Mesenchymal stem cell (in vitro differentiated cells and primary cell): Measurements from ENCODE around the gene PCDHB11.
A peak's percentile ranks its signal among the peaks of the same experiment; 100 is the strongest.
"Not testable (repeated sequence)": the region's sequence is repeated elsewhere in the genome, so short reads cannot be mapped to it uniquely, and the experiment has no call there.

ENCODE experiments used
- DNase-seq: peaks from one replicate; pipeline ENCODE4 v3.0.0-alpha.2; 2013
- H2AFZ ChIP-seq: one replicate; pipeline ENCODE4 v1.6.1; 2013; ENCODE audit warnings: low read depth, mild to moderate bottlenecking, control low read depth, inconsistent platforms, low read length, moderate library complexity
- H2AK5ac ChIP-seq: 2 replicates; pipeline ENCODE4 v1.6.1; 2013; ENCODE audit warnings: low read length, moderate library complexity, mild to moderate bottlenecking, inconsistent platforms; ENCODE audit not compliant: severe bottlenecking
- H2BK120ac ChIP-seq: one replicate; pipeline ENCODE4 v1.6.1; 2013; ENCODE audit warnings: low read depth, mild to moderate bottlenecking, inconsistent platforms, low read length, moderate library complexity
- H2BK12ac ChIP-seq, 2 experiments: one replicate each; pipeline ENCODE4 v1.6.1; 2013; ENCODE audit warnings: inconsistent platforms in 2 of 2, low read length in 2 of 2, mild to moderate bottlenecking in 2 of 2, moderate library complexity in 2 of 2, control low read depth in 1 of 2
- H2BK15ac ChIP-seq: one replicate; pipeline ENCODE4 v1.6.1; 2013; ENCODE audit warnings: mild to moderate bottlenecking, low read depth, inconsistent platforms; ENCODE audit not compliant: poor library complexity, severe bottlenecking
- H2BK5ac ChIP-seq: 2 replicates; pipeline ENCODE4 v1.6.1; 2013; ENCODE audit warnings: low read depth, mild to moderate bottlenecking, low read length, control low read depth, inconsistent platforms; ENCODE audit not compliant: poor library complexity, severe bottlenecking
- H3K14ac ChIP-seq, 2 experiments: one replicate each; pipeline ENCODE4 v1.6.1; 2013; ENCODE audit warnings: inconsistent platforms in 2 of 2, low read length in 2 of 2, control low read depth in 1 of 2, mild to moderate bottlenecking in 1 of 2, moderate library complexity in 1 of 2
- H3K18ac ChIP-seq, 2 experiments: one replicate each; pipeline ENCODE4 v1.6.1; 2013; ENCODE audit warnings: inconsistent platforms in 2 of 2, low read length in 2 of 2, control low read depth in 1 of 2, low read depth in 1 of 2, mild to moderate bottlenecking in 1 of 2
- H3K23ac ChIP-seq, 2 experiments: one replicate each; pipeline ENCODE4 v1.6.1; 2013; ENCODE audit warnings: inconsistent platforms in 2 of 2, low read length in 2 of 2, mild to moderate bottlenecking in 2 of 2, moderate library complexity in 2 of 2, control low read depth in 1 of 2
- H3K27ac ChIP-seq: 2 replicates; pipeline ENCODE4 v1.5.1; 2013; ENCODE audit warnings: mild to moderate bottlenecking, moderate library complexity, low read length, control low read depth, inconsistent platforms; ENCODE audit not compliant: poor library complexity, severe bottlenecking
- H3K27me3 ChIP-seq, 2 experiments: 2 replicates each; pipeline versions ENCODE4 v1.6.1 to v1.7.0; 2013; ENCODE audit warnings: low read length in 2 of 2, mild to moderate bottlenecking in 2 of 2, moderate library complexity in 2 of 2, control low read depth in 1 of 2, inconsistent platforms in 1 of 2; ENCODE audit not compliant: control insufficient read depth in 1 of 2, insufficient read depth in 1 of 2
- H3K36me3 ChIP-seq, 2 experiments: 2 replicates each; pipeline versions ENCODE4 v1.6.1 to v1.7.0; 2013; ENCODE audit warnings: low read length in 2 of 2, control low read depth in 1 of 2, inconsistent platforms in 1 of 2, low read depth in 1 of 2, mild to moderate bottlenecking in 1 of 2; ENCODE audit not compliant: insufficient read depth in 2 of 2, control insufficient read depth in 1 of 2
- H3K4ac ChIP-seq, 2 experiments: one replicate each; pipeline ENCODE4 v1.6.1; 2013; ENCODE audit warnings: inconsistent platforms in 2 of 2, low read length in 2 of 2, mild to moderate bottlenecking in 2 of 2, moderate library complexity in 2 of 2, control low read depth in 1 of 2, low read depth in 1 of 2
- H3K4me1 ChIP-seq: 2 replicates; pipeline ENCODE4 v1.6.1; 2013; ENCODE audit warnings: low read depth, low read length, control low read depth; ENCODE audit not compliant: control insufficient read depth, insufficient read depth
- H3K4me2 ChIP-seq: 2 replicates; pipeline ENCODE4 v1.6.1; 2013; ENCODE audit warnings: low read length, mild to moderate bottlenecking, inconsistent platforms; ENCODE audit not compliant: poor library complexity, severe bottlenecking
- H3K4me3 ChIP-seq, 2 experiments: 2 replicates each; pipeline versions ENCODE4 v1.5.1 to v1.7.0; 2013; ENCODE audit warnings: low read length in 2 of 2, mild to moderate bottlenecking in 2 of 2, control low read depth in 1 of 2, low read depth in 1 of 2; ENCODE audit not compliant: insufficient read depth in 1 of 2
- H3K79me1 ChIP-seq: replicated peaks from 2 replicates; pipeline ENCODE4 v1.6.1; 2013; ENCODE audit warnings: mild to moderate bottlenecking, control low read depth, low read length, inconsistent platforms; ENCODE audit not compliant: poor library complexity, severe bottlenecking
- H3K9ac ChIP-seq: 2 replicates; pipeline ENCODE4 v1.7.0; 2013; ENCODE audit warnings: mild to moderate bottlenecking, low read length, moderate library complexity
- H3K9me3 ChIP-seq: 2 replicates; pipeline ENCODE4 v1.7.0; 2013; ENCODE audit warnings: mild to moderate bottlenecking, low read length; ENCODE audit not compliant: control insufficient read depth
- H4K8ac ChIP-seq: one replicate; pipeline ENCODE4 v1.6.1; 2013; ENCODE audit warnings: inconsistent platforms, mild to moderate bottlenecking, low read length, moderate library complexity
- H4K91ac ChIP-seq: one replicate; pipeline ENCODE4 v1.6.1; 2013; ENCODE audit warnings: mild to moderate bottlenecking, low read length, inconsistent platforms
- WGBS: methylation state at CpG from one replicate; pipeline ENCODE4 v1.1.7; 2013; ENCODE audit warnings: mixed read lengths; 5-methylcytosine and 5-hydroxymethylcytosine counted together

The PCDHB11 gene

GRCh38 chr5:141216035-141216434, 16.6 kb downstream of the PCDHB11 start:
- H2BK12ac ChIP-seq, H2BK120ac ChIP-seq, H4K8ac ChIP-seq, H3K14ac ChIP-seq, H4K91ac ChIP-seq, H3K36me3 ChIP-seq, H2AFZ ChIP-seq, DNase-seq, H2AK5ac ChIP-seq, H3K9ac ChIP-seq, H3K4me1 ChIP-seq, H3K27ac ChIP-seq, H2BK15ac ChIP-seq, H3K27me3 ChIP-seq, H2BK5ac ChIP-seq, H3K23ac ChIP-seq, H3K4me2 ChIP-seq, H3K4me3 ChIP-seq, H3K4ac ChIP-seq, H3K18ac ChIP-seq, H3K79me1 ChIP-seq: not testable (repeated sequence)
- H3K9me3 ChIP-seq: peaks cover 77% of the 10 kb centered on the region
- WGBS: 71% methylated on average over 10 of the region's 26 CpGs

- peaks cover 2% of the 10 kb centered on the region for H3K79me1 ChIP-seq
- H3K36me3 ChIP-seq: peaks cover 0 to 4% of the 10 kb centered on the region in 2 experiments
- no peak within 1 kb of the TSS for H3K14ac ChIP-seq
- no peak within 1 kb of the TSS for H3K23ac ChIP-seq
- peak within 1 kb of the TSS; percentile 16 for H3K4me2 ChIP-seq
- peak within 1 kb of the TSS in 1 of 2 experiments; percentile 64 for H3K4me3 ChIP-seq
- H3K18ac ChIP-seq: no peak within 1 kb of the TSS
- peak; percentile 23 for DNase-seq
- no peak within 1 kb of the TSS for H2BK120ac ChIP-seq
- H3K9ac ChIP-seq: peak within 1 kb of the TSS; percentile 36
- no peak within 1 kb of the TSS for H2BK12ac ChIP-seq
- no peak within 1 kb of the TSS for H2AFZ ChIP-seq
- H2AK5ac ChIP-seq: no peak within 1 kb of the TSS
- no peak within 1 kb of the TSS for H3K4ac ChIP-seq
- H3K27ac ChIP-seq: no peak within 1 kb of the TSS
- no peaks in the 10 kb centered on the region for H3K27me3 ChIP-seq
- H4K91ac ChIP-seq: no peak within 1 kb of the TSS
- WGBS: 46% methylated on average over 15 of the region's 15 CpGs
- no peak within 1 kb of the TSS for H2BK15ac ChIP-seq
- H4K8ac ChIP-seq: no peak within 1 kb of the TSS
- no peaks in the 10 kb centered on the region for H3K4me1 ChIP-seq
- no peak within 1 kb of the TSS for H2BK5ac ChIP-seq
- peaks cover 87% of the 10 kb centered on the region for H3K9me3 ChIP-seq
Observed at GRCh38 chr5:141223112-141223783, 23.8 kb downstream of the PCDHB11 start, which contains the start of gene PCDHB14. TSS of gene PCDHB14 (plus strand) at chr5:141223343. CDS start at chr5:141223506, 163 bp downstream.

- H2BK12ac ChIP-seq, H3K4me1 ChIP-seq, H4K8ac ChIP-seq, DNase-seq, H2AFZ ChIP-seq, H4K91ac ChIP-seq, H2BK5ac ChIP-seq, H3K36me3 ChIP-seq, H2BK15ac ChIP-seq, H3K4ac ChIP-seq, H3K14ac ChIP-seq, H3K18ac ChIP-seq, H3K9ac ChIP-seq, H3K23ac ChIP-seq, H3K79me1 ChIP-seq, H3K27me3 ChIP-seq, H2BK120ac ChIP-seq, H3K27ac ChIP-seq, H3K4me2 ChIP-seq, H3K4me3 ChIP-seq, H2AK5ac ChIP-seq: not testable (repeated sequence)
- peaks cover 81% of the 10 kb centered on the region for H3K9me3 ChIP-seq
- WGBS: 93% methylated on average over 19 of the region's 40 CpGs
Observed at GRCh38 chr5:141224844-141225243, 25.4 kb downstream of the PCDHB11 start.

GRCh38 chr5:141225421-141225820, 26.0 kb downstream of the PCDHB11 start:
- H3K9me3 ChIP-seq: peaks cover 79% of the 10 kb centered on the region
- H3K23ac ChIP-seq, H2BK120ac ChIP-seq, H3K36me3 ChIP-seq, H3K14ac ChIP-seq, H3K79me1 ChIP-seq, H2BK12ac ChIP-seq, DNase-seq, H4K8ac ChIP-seq, H2BK5ac ChIP-seq, H3K27me3 ChIP-seq, H3K9ac ChIP-seq, H2BK15ac ChIP-seq, H2AFZ ChIP-seq, H3K4me2 ChIP-seq, H3K18ac ChIP-seq, H4K91ac ChIP-seq, H3K4me1 ChIP-seq, H3K27ac ChIP-seq, H2AK5ac ChIP-seq, H3K4me3 ChIP-seq, H3K4ac ChIP-seq: not testable (repeated sequence)
- WGBS: 92% methylated on average over 15 of the region's 30 CpGs
